ENCODE measurements around the gene WFDC12.
A peak's percentile ranks its signal among the peaks of the same experiment; 100 is the strongest.

WFDC12 gene

DNA sequence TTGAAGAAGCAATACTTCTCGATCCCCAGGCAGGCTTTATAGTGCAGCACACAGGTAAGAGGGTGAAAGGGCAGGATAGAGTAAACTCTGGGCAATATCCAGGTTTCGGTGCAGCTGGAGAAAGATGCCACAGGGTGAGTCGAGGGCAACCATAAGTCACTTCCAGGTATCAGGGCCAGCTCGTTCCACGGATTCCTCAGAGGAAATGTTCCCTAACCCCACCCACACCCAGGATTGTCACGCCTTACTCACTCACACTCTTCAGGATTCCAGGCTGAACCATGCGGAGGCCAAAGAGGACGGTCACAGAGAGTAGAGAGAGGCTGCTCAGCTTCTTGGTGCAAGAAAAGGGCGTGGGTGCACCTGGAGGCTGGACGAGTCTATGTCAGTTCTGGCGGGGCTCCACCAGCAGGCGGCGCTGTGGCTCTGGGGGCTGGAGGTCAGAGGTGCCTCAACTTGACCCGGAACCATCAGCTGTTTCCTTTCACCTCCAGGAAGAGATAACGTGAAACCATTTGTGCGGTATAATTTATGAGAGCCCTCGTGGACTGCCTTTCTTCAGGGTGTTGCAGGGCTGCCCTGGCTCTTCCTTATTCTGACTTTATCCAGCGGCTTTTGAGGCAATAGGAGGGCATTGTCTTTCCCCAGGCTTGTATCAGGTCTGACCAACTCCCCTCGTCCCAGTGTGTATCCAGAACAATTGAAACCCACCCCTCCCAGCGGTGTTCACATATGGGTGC, 14.5 kb upstream of the WFDC12 start:
- DNase-seq: peak; percentile 68 to 79
- TF ChIP-seq POLR2A (IDR thresholded peaks at IDR 0.05; ENCODE audit: low read length) (no peak), GATA1 (IDR thresholded peaks at IDR 0.05; ENCODE audit: low read depth, low read length) (no peak)

DNA sequence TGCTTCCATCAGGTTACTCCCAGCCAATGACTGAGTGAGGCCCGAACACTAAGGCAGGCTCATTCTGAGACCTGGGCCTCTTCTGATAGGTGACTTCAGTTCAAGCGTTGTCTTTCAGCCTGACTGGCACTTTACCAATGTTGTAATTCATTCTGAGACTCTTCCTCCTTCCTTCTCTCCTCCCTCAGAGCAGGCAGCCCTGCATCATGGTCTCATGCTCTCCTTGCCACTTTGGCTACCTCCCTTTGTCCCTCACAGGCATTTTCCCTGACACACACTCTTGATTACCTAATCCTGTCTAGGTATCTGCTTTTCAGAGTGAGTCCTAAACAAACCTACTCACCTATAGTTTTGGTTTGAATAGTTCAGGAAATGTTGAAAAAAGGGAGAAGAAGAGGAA, 12.6 kb upstream of the WFDC12 start:
- no peak for DNase-seq
- TF ChIP-seq POLR2A (IDR thresholded peaks at IDR 0.05; ENCODE audit: low read length): no peak
- TF ChIP-seq GATA1 (IDR thresholded peaks at IDR 0.05; ENCODE audit: low read depth, low read length): no peak

DNA sequence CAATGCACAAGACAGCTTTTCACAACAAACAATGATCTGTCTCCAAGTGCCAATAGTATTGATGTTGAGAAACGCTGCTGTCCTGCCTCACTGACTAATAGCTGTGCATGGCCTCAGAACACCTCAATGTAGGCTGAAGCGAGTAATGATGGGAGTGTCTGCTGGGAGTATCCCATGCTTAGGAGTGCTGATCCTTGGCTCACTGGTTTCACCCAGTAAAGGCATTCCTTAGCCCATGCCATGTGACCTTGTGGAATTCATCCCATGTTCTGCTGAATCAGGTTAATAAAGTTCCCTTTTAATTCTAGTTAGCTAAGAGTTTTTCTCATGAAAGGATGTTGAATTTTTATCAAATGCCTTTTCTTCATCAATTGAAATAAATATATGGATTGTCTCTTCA, 3.8 kb upstream of the WFDC12 start:
- TF ChIP-seq GATA1 (IDR thresholded peaks at IDR 0.05; ENCODE audit: low read depth, low read length) (no peak), POLR2A (IDR thresholded peaks at IDR 0.05; ENCODE audit: low read length) (no peak)
- DNase-seq: no peak

DNA sequence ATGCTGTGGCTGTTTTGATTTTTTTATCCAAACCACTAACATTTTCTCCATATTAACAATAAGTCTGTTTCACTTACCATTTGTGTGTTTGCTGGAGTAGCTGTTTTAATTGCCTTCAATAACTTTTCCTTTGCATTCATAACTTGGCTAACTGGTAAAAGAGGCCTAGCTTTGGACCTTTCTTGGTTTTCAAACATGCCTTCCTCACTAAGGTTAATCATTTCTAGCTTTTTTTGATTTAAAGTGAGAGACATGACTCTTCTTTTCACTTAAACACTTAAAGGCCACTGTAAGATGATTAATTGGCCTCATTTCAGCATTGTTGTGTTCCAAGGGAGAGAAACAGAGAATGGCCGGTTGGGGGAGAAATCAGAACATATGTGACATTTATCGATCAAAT, 2.9 kb downstream of the WFDC12 start:
- DNase-seq: no peak
- TF ChIP-seq GATA1 (IDR thresholded peaks at IDR 0.05; ENCODE audit: low read depth, low read length) (no peak), POLR2A (IDR thresholded peaks at IDR 0.05; ENCODE audit: low read length) (no peak)

DNA sequence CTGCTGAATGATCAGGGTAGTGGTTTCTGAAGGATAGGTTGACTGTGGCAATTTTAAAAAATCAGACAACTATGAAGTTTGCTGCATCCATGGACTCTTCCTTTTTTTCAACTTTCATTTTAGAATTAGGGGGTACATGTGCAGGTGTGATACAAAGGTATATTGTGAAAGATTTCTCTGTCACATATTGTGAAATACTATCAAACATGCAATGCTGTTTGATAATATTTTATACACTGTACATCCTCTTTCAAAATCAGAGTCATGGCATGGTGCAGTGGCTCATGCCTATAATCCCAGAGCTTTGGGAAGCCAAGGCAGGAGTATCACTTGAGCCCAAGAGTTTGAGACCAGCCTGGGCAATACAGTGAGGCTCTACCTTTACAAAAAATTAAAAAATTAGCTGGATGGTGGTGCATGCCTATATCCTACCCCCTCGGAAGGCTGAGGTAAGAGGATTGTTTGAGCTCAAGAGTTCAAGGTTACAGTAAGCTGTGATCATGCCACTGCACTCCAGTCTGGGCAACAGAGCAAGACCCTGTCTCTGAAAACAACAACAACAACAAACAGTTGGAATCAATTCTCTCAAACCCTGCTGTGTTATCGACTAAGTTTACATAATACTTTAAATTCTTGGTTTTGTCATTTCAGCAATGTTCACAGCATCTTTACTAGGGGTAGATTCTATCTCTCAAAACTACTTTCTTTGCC, 4.6 kb downstream of the WFDC12 start:
- no peak for TF ChIP-seq POLR2A (IDR thresholded peaks at IDR 0.05; ENCODE audit: low read length)
- TF ChIP-seq GATA1 (IDR thresholded peaks at IDR 0.05; ENCODE audit: low read depth, low read length): no peak
- DNase-seq: no peak

DNA sequence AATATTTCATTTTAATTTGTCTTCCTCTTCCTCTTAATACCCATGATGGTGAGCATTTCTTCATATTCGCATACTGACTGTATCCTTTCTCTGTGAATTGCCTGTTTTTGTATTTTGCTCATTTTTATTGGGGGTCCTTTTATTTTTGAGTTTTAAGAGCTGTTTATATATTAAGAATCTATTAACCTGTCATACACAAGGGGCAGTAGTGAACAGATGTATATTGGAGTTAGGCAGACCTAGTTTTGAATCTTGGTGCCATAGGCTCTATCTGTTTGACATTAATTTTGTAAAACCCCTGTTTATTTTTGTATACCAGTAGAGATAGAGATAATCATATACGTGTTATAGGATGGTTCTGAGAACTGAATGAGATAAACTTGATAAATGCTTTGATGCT, 6.2 kb downstream of the WFDC12 start:
- DNase-seq: no peak

DNA sequence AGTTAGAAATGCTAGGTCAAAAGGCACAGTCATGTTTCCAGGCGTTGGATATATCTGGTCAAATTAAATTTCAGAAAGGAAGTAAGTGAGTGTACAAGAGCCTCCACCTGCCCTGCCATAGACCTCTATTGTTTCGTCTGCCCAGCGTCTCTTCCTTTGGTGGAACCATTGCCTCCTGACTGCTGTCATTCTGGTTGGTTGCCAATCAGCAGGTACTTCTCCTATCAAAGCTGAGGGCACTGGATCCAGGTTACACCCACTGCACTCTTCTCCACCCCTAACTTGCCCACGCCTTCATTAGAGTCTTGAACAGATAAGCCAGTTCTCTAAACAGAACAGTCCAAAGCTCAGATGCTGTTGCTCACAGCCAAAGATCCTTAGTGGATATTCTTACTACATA, 6.7 kb downstream of the WFDC12 start:
- DNase-seq: no peak

More for the DNA sequence above, 6.2 kb downstream of the WFDC12 start:
- TF ChIP-seq GATA1 (IDR thresholded peaks at IDR 0.05; ENCODE audit: low read depth, low read length) (no peak), POLR2A (IDR thresholded peaks at IDR 0.05; ENCODE audit: low read length) (no peak)

DNA sequence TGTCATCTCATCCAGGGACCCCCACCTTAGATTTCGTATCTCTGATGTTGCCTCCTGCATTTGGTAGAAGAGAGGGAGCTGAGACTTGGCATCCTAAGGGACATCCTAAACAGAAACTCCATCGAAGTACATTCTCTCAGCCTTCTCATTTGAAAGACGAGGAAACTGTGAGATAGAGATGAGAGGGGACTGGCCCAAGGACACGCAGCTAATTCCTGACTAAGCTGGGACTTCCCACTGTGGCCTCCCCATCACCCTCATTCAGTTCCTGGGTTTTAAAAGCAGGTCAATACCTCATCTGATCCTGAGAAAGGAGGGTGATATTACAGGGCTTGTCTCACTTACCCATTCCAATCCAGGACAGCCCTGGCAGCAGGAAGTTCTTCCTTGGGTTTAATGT, 8.4 kb downstream of the WFDC12 start:
- no peak for TF ChIP-seq POLR2A (IDR thresholded peaks at IDR 0.05; ENCODE audit: low read length)
- no peak for TF ChIP-seq GATA1 (IDR thresholded peaks at IDR 0.05; ENCODE audit: low read depth, low read length)
- no peak for DNase-seq

More for the DNA sequence above, 6.7 kb downstream of the WFDC12 start:
- TF ChIP-seq POLR2A (IDR thresholded peaks at IDR 0.05; ENCODE audit: low read length): no peak
- no peak for TF ChIP-seq GATA1 (IDR thresholded peaks at IDR 0.05; ENCODE audit: low read depth, low read length)

DNA sequence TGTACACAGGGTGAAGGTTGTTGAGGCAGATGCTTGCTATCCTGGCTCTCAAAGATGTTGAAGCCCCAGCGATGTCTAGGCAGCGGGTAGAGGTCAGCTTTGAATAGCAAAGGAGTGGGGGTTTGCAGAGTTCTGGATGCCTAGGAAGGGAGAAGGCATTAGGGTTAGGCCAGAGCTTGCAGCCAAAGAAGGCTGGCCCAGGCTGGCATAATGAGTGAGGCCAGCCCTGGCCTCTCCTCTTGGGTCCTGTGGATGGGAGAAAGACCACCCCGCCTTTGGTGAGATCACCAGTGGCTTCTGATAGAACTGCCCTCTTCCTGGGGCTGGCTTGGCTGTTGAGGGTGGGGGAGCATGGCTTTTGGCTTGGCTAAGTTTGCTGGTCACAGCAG, 8.9 kb downstream of the WFDC12 start:
- TF ChIP-seq POLR2A (IDR thresholded peaks at IDR 0.05; ENCODE audit: low read length) (no peak), GATA1 (IDR thresholded peaks at IDR 0.05; ENCODE audit: low read depth, low read length) (no peak)
- DNase-seq: no peak

DNA sequence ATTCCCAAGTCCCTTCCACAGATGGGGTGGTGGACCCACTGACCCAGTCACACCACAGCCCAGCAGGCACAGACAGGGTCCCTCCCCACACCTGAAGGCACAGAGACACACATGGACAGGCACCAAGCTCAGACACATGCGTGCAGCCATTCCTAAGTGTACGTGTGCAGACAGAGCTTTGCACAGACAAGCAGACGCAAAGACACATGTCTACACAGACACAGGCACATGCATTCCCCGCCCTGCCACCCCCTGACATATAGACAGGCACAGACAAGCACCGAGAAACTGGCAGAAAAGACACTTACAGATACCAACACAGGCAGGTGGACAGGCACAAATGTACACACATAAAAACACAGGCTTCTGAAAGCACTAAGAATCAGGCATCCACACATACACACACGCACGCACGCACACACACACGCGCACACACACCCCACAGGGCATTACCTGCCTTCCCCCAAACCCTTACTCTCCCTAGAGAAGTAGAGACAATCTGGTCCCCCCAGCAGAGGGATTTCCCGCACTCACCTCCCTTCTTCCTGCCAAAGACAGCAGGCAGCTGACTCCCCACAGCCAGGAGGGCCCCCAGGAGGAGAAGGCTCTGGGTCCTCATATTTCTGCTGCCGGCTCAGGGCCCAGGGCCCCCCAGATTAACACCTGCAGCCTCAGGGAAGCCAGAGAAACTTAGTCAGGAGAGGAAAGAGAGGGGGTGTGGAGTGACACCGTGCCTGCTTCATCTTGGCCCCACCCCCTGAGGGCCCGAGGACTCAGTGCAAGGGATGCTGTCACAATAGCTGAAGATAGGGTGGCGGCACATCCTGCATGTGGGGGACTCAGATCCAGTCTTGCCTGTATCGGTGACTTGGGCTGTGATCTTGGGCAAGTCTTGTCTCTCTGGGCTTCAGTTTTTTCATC, 9.5 kb downstream of the WFDC12 start, which contains the start of gene WFDC5:
WFDC5 (minus strand) TSS at position 710 of the 921 bp plus-strand sequence; CDS start at position 619, 91 bp downstream.
- no peak for DNase-seq
- TF ChIP-seq POLR2A (IDR thresholded peaks at IDR 0.05; ENCODE audit: low read length) (no peak), GATA1 (IDR thresholded peaks at IDR 0.05; ENCODE audit: low read depth, low read length) (no peak)

DNA sequence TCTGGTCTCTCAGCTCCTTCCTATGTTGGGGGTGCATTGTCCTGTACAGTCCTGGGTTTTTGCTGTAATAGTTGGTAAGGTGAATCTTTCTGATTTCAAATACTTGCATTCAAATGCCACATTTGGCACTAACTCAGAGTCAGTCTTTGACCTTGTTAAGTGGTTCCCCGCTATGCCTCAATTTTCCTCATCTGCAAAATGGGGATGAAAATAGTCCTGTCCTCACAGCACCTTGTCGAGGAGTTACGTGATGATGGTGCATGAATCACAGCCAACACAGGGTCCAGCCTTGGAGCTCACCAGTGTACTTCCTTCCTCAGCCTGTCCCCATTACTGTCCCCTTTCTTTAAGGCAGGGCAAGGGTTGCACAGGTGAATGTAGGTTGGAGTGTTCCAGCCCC, 10.4 kb downstream of the WFDC12 start:
- TF ChIP-seq POLR2A (IDR thresholded peaks at IDR 0.05; ENCODE audit: low read length) (no peak), GATA1 (IDR thresholded peaks at IDR 0.05; ENCODE audit: low read depth, low read length) (no peak)
- DNase-seq: no peak

DNA sequence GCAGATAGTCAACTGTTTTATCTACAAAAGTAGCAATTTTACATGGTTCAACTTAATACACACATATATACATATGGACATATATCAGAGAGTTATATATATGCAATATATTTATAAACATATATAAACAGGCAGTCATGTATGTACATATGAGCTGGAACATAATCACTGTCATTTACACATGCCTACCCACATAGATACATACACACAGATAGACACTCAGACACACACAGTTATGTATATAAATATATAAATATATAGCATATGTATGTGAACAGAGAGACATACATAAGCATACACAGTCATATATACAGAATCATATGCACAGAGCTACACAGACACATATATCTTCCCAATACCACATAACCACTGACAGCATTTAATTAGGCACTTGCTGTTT, 11.5 kb downstream of the WFDC12 start:
- DNase-seq: no peak
- no peak for TF ChIP-seq GATA1 (IDR thresholded peaks at IDR 0.05; ENCODE audit: low read depth, low read length)
- TF ChIP-seq POLR2A (IDR thresholded peaks at IDR 0.05; ENCODE audit: low read length): no peak

DNA sequence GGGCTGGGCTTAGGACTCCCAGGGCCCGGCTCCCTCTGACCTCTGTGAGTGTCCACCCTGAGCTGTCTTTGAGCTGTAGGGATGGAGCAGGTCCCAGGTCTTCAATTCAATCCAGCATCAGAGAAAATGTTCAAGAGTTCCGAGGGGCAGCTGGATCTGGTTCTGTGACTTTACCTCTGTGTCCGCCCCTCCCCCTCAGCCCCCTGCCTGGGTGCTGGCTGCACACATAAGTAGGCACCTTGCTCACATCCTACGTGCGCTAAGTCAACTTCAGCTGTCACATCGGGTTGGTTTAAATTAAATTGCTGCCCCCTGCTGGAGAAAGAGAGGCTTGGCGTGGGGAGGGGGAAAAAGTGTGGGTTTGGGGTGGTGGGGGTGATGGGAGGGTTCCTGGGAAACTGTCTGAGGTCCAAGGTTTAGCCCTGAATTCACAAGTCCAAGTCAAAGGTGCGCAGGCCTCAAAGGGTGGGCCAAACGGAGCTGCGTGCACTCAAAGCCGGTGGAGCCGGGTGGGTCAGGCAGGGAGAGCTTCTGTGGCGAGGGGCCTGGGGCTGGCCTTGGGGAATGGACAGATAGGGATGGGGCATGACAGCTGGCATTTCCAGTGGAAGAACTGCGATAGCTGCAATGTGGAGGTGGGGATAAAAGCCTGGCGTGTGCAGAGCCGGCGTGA, 12.3 kb downstream of the WFDC12 start:
- DNase-seq: peak; percentile 9 to 35

More for the DNA sequence above, 12.3 kb downstream of the WFDC12 start:
- no peak for TF ChIP-seq POLR2A (IDR thresholded peaks at IDR 0.05; ENCODE audit: low read length)
